Skin epidermis (tissue), 12 donors: Measurements from ENCODE around the gene NOP16.
A peak's percentile ranks its signal among the peaks of the same experiment; 100 is the strongest.

Experiments used
- H3K27ac ChIP-seq, 21 experiments: fragments of 200-600 bp; sonication (generic) in 11 of 21; one replicate each; pipeline ENCODE4 v1.5.0; 2020; ENCODE audit warnings: mild to moderate bottlenecking in 3 of 21, inconsistent platforms in 2 of 21, moderate library complexity in 2 of 21
- H3K4me3 ChIP-seq, 7 experiments: fragments of 200-600 bp; sonication (generic) in 2 of 7; one replicate each; pipeline ENCODE4 v1.5.0; 2020; ENCODE audit warnings: inconsistent platforms in 2 of 7, mild to moderate bottlenecking in 2 of 7, moderate library complexity in 1 of 7

Gene NOP16, protein sequence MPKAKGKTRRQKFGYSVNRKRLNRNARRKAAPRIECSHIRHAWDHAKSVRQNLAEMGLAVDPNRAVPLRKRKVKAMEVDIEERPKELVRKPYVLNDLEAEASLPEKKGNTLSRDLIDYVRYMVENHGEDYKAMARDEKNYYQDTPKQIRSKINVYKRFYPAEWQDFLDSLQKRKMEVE

DNA sequence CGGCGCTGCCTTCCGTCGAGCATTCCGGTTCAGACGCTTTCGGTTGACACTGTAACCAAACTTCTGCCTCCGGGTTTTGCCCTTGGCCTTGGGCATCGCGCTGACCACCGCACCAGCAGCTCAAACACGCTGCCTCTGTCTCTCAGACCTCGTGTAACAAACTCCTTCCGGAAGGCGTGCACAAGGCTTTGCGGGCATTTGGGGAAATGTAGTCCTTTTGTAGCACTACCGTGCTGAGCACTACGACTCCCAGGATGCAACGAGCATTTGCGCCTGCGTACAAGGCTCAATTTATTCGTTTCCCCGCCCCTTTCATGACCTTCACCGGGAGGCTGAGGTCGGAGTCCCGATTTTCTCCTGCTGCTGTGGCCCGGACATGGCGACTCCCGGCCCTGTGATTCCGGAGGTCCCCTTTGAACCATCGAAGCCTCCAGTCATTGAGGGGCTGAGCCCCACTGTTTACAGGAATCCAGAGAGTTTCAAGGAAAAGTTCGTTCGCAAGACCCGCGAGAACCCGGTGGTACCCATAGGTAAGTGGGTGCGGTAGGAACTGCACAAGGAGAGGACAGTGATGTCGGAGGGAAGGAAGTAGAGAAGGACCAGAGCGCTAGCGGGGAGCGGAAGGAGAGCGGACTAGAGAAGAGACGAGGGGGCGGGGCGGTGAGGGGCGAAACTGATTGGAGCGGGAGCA is at the start of gene NOP16, which contains the start of gene HIGD2A:
NOP16 (minus strand) TSS at position 155 of the 691 bp plus-strand sequence; CDS start at position 96, 59 bp downstream.
HIGD2A (plus strand) TSS at position 308 of the 691 bp plus-strand sequence; CDS start at position 377, 69 bp downstream.
- peak within 1 kb of the TSS; percentile 55 to 95 (median 69) for H3K4me3 ChIP-seq
- H3K27ac ChIP-seq = peak within 1 kb of the TSS; percentile 77 to 97 (median 91)

DNA sequence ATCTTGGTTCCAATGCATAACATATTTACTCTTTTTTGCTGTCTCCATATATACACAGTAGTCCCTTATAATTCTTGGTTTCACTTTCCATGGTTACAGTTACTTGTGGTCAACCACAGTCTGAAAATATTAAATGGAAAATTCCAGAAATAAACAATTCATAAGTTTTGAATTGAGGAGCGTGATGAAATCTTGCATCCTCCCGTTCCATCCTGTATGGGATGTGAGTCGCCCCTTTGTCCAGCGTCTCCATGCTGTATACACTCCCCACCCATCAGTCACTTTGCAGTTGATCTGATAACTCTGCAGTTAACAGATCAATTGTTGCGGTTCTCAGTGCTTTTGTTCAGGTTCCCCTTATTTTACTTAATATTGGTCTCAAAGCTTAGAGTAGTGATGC is 48.3 kb upstream of the NOP16 start:
- Histone ChIP-seq H3K4me3 (no peak overlapping the region), H3K27ac (no peak overlapping the region)

DNA sequence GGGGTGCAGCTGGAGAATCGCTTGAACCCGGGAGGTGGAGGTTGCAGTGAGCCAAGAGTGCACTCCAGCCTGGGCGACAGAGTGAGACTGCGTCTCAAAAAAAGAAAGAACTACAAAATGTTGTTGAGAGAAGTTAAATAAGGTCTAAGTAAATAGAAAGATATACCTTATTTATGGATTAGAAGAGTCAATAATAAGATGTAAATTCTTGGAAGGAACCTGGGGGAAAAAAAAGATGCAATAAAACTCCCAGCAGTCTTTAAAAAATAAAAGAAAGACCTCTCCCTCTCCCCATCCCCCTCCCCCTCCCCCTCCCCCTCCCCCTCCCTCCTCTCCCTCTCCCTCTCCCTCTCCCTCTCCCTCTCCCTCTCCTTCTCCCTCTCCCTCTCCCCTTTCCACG is 44.3 kb upstream of the NOP16 start:
- no peak overlapping the region for H3K27ac ChIP-seq
- H3K4me3 ChIP-seq = no peak overlapping the region

DNA sequence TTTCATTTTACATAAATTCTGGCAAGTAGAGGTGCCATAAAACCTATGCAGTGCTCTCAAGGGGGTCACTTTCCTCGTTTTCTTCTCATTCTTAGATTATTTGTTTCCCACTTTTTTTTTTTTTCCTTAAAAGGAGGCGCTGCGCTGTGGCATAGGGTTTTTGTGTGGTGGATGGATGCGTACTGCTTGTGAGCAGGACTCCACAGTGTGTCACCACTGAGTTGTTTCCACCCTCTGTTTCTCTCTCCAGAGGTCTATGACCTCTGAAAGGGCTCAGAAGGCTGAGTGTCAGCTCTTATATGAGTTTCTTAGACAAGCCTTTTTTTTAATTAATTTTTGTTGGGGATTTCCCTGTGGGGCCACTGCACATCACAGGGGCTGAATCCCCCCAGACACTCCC is 41.6 kb upstream of the NOP16 start:
- Histone ChIP-seq H3K4me3 (no peak overlapping the region), H3K27ac (no peak overlapping the region)

DNA sequence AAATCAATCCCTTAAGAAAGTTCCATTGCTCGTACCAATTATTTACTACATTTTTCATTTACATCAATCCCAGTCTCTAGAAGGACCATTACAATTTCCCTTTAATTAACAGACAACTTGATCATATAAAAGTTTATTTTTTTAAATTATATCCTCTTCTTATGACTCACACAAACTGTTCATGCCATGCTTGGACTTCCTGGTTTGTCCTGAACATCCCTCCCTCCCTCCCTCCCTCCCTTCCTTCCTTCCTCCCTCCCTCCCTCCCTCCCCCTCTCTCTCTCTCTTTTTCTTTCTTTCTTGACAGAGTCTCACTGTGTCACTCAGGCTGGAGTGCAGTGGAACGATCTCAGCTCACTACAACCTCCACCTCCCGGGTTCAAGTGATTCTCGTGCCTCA is 39.6 kb upstream of the NOP16 start:
- Histone ChIP-seq H3K4me3 (no peak overlapping the region), H3K27ac (no peak overlapping the region)

DNA sequence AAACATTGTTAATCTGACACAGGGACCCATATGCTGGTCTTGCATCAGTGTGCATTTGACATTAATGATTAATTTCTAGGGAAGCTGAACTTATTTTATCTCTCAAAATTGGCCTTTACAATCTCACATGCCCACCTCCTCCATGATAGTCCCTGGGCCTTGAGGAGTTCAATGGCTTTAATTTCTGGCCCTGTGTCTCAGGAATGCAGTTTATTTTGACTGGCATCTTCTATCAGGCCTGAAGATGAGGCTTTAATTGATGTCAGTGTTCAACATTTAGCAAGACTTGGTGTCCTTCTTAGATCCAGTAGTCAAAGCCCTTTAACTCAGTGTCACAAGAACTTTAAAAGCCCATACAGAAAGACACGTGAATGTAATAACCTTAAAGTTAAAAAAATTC is 38.5 kb upstream of the NOP16 start:
- Histone ChIP-seq H3K4me3 (no peak overlapping the region), H3K27ac (no peak overlapping the region)

DNA sequence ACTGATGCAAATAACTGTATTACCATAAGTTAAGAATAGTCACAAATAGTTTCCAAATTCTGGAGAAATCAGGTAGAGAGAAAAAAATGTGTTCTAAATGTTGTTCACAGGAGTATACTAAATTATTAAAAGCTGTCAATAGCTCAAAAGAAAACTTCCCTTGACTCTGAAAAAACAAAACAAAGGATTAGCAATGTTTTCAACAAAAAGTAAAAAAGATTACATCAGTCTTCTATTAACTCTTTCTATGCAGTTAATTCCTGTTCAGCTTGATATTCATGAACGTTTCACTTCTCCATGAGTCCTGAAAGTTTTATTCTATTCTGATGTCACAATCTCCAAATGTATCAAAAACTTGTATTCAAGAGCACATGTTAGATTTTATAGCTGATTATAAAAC is 37.4 kb upstream of the NOP16 start:
- H3K27ac ChIP-seq = no peak overlapping the region
- no peak overlapping the region for H3K4me3 ChIP-seq

DNA sequence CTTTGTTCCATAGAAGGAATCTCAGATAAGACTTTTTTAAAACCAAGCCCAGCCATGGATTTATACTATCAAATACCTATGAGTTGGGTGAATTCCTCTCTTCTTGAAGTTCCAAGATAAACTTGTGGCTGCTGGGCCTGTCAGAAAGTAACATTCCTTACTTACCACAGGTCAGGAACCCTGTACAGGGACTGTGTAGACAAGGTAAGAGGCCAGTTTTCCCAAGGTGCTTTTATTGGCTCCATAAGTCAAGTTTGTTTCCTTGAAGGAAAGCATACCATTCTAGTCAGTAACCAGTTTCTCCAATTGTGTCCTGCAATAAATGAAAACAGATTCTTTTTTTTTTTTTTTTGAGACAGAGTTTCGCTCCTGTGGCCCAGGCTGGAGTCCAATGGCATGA is 36.7 kb upstream of the NOP16 start:
- no peak overlapping the region for H3K27ac ChIP-seq
- no peak overlapping the region for H3K4me3 ChIP-seq

DNA sequence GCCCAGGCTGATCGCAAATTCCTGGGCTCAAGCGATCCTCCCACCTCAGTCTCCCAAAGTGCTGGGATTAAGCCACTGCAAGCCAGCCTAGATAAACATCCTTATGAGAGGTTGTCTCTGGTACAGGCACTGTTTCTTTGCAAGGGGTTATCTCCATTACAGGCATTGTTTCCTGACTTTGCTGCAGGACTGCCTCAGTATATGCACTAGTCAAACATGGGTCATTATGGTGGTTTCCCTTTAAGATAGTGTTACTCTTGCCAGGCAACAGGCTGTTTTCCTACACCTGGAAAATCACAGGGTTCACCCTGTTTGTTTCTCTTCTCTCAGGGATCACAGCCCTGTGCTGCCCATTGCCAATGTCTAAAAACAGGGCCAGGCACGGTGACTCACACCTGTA is 35.8 kb upstream of the NOP16 start:
- Histone ChIP-seq H3K4me3 (no peak overlapping the region), H3K27ac (no peak overlapping the region)

DNA sequence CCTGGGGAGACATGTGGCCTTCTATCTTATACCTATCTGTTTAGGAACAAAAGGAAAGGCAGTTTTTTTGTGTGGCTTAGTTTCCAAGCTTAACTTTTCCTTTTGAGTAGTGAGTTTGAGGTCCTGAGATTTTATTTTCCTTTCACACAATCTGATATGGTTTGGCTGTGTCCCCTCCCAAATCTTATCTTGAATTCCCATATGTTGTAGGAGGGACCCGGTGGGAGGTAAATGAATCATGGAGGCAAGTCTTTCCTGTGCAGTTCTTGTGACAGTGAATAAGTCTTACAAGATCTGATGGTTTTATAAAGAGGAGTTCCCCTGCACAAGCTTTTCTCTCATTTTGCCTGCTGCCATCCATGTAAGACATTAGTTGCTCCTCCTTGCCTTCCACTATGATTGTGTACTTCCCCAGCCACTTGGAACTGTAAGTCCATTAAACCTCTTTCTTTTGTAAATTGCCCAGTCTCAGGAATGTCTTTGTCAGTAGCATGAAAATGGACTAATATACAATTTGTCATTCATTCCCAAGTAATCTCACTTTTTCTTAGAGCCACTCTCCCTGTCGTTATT is 32.7 kb upstream of the NOP16 start:
- peak overlapping the region in 2 of 21 experiments; percentile 3 to 26 for H3K27ac ChIP-seq
- no peak overlapping the region for H3K4me3 ChIP-seq

DNA sequence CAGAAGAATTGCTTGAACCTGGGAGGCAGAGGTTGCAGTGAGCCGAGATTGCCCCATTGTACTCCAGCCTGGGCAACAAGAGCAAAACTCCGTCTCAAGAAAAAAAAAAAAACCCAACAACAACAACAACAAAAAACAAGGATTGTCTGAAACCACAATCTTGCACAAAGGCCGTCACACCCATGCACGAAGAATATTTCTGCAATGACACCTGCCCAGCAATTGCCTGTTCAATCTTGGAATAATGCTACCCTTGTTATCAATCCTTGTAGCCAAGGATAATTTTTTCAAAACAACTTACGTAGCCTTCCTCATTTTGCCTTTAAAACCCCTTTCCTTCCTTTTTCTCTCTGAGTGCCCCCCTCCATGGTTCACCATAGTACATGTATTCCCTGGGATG is 31.7 kb upstream of the NOP16 start:
- peak overlapping the region in 2 of 21 experiments; percentile 3 to 36 for H3K27ac ChIP-seq

DNA sequence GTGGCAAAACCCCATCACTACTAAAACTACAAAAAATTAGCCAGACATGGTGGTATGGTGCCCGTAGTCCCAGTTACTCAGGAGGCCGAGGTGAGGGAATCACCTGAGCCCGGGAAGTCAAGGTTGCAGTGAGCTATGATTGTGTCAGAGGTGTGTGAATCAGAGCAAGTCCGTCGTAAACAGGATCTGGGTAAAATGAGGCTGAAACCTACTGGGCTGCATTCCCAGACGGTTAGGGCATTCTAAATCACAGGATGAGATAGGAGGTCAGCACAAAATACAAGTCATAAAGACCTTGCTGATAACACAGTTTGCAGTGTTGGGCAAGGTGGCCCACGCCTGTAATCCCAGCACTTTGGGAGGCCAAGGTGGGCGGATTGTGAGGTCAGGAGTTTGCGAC is 29.9 kb upstream of the NOP16 start:
- H3K27ac ChIP-seq = peak overlapping the region in 4 of 21 experiments; percentile 15 to 99 (median 38)
- H3K4me3 ChIP-seq = no peak overlapping the region

More for the DNA sequence above, 31.7 kb upstream of the NOP16 start:
- no peak overlapping the region for H3K4me3 ChIP-seq

DNA sequence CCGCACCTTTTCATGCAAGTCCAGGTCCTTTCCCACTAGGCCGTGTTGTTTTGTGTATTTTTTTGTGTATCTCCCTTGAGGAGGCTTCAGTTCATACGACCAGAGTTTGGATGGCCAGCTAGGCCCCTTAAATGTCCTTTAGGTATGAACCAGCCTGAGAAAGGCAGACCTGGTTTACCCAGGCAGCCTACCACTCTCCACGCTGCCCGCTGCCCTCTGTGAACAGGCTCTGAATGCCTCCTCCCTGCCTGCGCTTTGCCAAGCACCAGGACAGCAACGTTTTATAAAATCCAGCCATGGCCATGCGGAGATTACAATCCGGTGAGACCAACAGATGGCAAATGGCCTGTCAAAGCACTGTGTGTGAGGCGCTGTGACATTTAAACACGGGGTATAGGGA is 28.6 kb upstream of the NOP16 start:
- Histone ChIP-seq H3K27ac (peak overlapping the region in 18 of 21 experiments; percentile 49 to 99 (median 95)), H3K4me3 (peak overlapping the region in 6 of 7 experiments; percentile 93 to 98 (median 95))

DNA sequence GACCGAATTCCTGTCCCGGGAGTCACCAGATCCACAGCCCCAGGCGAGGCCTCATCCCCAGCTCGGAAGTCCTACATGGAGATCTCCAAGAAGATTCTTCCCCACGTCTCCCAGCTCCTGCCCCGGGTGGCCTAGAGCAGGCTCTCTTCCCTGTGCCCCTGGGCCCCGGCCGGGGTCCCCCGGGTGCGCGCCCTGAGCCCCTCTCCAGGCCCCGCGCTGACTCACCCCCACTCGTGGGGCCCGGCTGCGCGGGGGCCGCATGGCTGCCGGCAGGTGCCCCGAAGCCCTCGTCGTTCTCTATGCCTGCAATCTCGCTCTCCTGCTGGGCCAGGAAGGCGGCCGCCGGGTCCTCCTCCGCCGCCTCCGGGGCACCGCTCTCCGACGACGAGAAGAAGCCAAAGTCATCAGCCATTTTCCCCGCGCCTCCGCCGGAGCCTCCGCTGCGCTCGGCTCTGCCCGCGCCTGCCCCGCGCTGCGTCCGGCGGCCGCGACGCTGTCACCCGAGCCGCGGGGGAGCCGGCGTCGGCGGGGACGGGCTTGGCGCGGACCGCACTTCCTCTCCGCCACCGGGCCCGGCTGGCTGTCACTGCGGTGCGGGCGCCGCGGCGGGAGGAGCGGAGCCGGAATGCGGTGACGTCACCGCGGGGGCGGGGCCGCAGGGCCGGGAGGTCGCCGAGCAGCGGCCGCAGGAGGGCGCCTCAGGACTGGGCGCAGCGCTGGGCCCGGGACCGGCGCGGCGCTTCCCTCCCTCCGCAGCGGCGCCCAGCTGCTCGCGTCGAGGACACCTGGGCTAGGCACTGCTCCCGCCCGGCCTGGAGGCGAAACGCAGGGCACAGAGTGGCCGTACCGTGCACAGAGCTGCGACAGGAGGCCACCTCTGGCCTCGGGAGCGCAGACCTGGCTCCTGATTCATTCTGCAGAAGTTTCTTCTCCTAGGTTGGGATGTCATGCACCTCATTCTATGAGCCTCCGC is 27.8 kb upstream of the NOP16 start, which contains the start of gene CLTB:
CLTB (minus strand) TSS at position 588 of the 973 bp plus-strand sequence; CDS start at position 412, 176 bp downstream.
- H3K4me3 ChIP-seq = peak within 1 kb of the TSS; percentile 93 to 98 (median 95)

DNA sequence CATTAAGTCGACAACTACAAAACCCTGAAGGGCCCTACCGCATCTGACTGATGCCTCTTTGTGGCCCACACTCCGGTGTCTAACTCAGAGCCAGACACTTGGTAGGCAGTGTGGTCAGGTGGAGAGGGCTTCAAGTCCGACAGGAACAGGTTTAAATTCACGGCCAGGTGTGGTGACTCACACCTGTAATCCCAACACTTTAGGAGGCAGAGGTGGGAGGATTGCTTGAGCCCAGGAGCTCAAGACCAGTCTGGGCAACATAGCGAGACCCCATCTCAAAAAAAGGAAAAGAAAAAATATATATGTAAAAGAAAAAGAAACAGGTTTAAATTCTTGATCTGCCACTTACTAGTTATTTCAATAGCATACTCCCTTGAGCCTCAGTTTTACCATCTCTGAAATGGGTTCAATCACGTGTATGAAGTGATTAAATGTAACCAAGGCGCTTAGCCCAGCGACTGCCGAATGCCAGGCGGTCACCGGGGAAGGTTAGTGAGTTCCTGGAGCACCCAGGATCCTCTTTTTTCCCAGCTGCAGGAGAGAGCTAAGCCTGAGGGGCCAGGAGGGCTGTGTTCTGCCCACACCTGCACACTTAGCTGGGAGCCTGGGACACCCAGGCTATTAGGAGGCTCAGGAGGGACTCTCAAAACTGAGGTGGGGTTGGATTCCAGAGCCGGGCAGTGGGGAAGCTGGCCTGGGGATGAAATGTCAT is 27.0 kb upstream of the NOP16 start:
- peak overlapping the region; percentile 10 to 99 (median 95) for H3K27ac ChIP-seq

More for the DNA sequence above, 27.8 kb upstream of the NOP16 start, which contains the start of gene CLTB:
- H3K27ac ChIP-seq = peak within 1 kb of the TSS; percentile 86 to 99 (median 95)

DNA sequence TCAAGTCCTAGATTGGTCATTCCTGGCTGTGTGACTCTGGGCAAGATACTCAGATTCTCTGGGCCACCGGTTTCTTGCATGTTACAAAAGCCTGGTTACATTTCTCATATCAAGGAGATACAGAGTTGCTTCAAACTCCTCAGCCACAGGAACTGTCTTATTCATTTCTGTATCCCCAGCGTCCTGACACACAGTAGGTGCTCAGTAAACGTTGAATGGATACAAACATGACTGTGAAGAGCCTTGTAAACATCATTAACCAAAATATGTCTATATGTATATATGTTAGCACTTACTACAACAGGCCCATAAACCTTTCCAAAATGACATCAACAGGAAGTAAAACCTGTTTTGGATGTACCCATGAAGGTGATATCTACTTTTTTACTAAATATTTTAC is 26.3 kb upstream of the NOP16 start:
- Histone ChIP-seq H3K4me3 (peak overlapping the region; percentile 93 to 98 (median 95)), H3K27ac (peak overlapping the region in 18 of 21 experiments; percentile 86 to 99 (median 95))

More for the DNA sequence above, 27.0 kb upstream of the NOP16 start:
- peak overlapping the region; percentile 93 to 98 (median 95) for H3K4me3 ChIP-seq

DNA sequence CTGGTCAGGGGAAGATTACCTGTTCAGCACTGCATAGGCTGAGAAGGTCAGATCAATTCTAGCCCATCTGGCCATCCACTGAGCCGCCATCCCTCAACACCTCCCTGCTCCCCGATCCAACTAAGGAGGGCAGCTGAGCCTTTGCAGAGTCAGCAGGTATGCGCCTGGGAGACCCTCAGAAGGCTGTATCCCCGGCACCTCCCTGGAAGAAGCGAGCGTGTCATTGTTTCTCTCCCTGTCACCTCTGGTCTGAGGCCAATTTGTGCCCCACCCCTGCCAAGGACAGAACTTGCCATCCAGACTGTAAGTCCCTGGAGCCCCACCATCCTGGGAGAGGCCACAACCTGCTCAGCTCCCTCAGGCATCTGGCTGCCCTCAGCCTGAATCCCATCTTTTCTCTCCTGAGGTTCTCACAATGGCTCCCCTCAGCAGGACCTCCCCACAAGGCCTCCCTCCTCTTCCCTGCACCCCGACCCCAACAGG is 25.4 kb upstream of the NOP16 start:
- peak overlapping the region in 6 of 7 experiments; percentile 14 to 98 (median 94) for H3K4me3 ChIP-seq
- peak overlapping the region in 20 of 21 experiments; percentile 29 to 99 (median 95) for H3K27ac ChIP-seq

DNA sequence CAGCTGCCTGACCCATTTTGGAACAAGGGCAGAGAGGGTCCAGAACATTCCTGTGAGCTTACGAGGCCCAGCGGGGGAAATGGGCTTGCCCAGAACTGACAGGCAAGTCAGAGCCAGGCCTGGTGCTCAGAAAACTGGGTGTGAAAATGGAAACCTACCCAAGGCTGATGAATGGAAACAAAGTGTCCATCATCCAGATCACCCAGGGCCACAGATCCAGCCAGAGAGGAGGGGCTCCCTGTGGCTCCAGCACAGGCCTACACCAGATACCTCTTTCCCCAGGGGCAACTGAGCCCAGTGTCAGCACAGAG is 24.8 kb upstream of the NOP16 start:
- Histone ChIP-seq H3K4me3 (peak overlapping the region in 5 of 7 experiments; percentile 14 to 98 (median 95)), H3K27ac (peak overlapping the region in 20 of 21 experiments; percentile 29 to 99 (median 95))
